Stimulated activated CD8-positive, alpha-beta memory T cell treated with anti-CD3 and anti-CD28 coated beads, Interleukin-15, amount 100 ng/mL, for 24 hours (primary cell): ENCODE data around the gene UBA7.

Source experiments
- DNase-seq: peaks from one replicate; pipeline ENCODE4 v3.0.0-alpha.2; 2020; ENCODE audit warnings: low read depth

The UBA7 gene

GRCh38 chr3:49804141-49805041 lies 9.4 kb downstream of the UBA7 start:
- no peak for DNase-seq

GRCh38 chr3:49803465-49804140 lies 10.2 kb downstream of the UBA7 start:
- no peak for DNase-seq

- peak; percentile 63 for DNase-seq
Measured at GRCh38 chr3:49802719-49803464, 10.9 kb downstream of the UBA7 start, which contains the start of gene INKA1. Gene INKA1 (plus strand): TSS chr3:49803261. CDS start chr3:49803393, 132 bp downstream.

- no peak for DNase-seq
Measured at GRCh38 chr3:49801160-49801559, 12.6 kb downstream of the UBA7 start.

GRCh38 chr3:49799761-49800160 lies 14.0 kb downstream of the UBA7 start, which contains the start of gene CDHR4:
Gene CDHR4 (minus strand): TSS chr3:49799873. CDS start chr3:49799812, 61 bp downstream.
- DNase-seq = no peak

- no peak for DNase-seq
Measured at GRCh38 chr3:49799105-49799504, 14.6 kb downstream of the UBA7 start.

- DNase-seq = no peak
Measured at GRCh38 chr3:49794926-49795905, 18.5 kb downstream of the UBA7 start.

GRCh38 chr3:49794431-49794830 lies 19.3 kb downstream of the UBA7 start:
- DNase-seq = no peak

- no peak for DNase-seq
Measured at GRCh38 chr3:49793486-49794085, 20.2 kb downstream of the UBA7 start.

GRCh38 chr3:49792371-49793150 lies 21.2 kb downstream of the UBA7 start:
- no peak for DNase-seq

- DNase-seq = no peak
Measured at GRCh38 chr3:49791571-49791970, 22.2 kb downstream of the UBA7 start.

- DNase-seq = no peak
Measured at GRCh38 chr3:49790626-49791411, 22.9 kb downstream of the UBA7 start.

GRCh38 chr3:49788056-49788455 lies 25.7 kb downstream of the UBA7 start:
- DNase-seq = no peak

- DNase-seq = no peak
Measured at GRCh38 chr3:49787536-49787935, 26.2 kb downstream of the UBA7 start.

GRCh38 chr3:49787182-49787464 lies 26.6 kb downstream of the UBA7 start:
- no peak for DNase-seq

GRCh38 chr3:49786357-49787181 lies 27.2 kb downstream of the UBA7 start, which contains the start of gene IP6K1:
Gene IP6K1 (minus strand): TSS chr3:49786542. CDS start chr3:49748040, 38,502 bp downstream.
- peak; percentile 98 for DNase-seq

GRCh38 chr3:49785565-49786356 lies 28.0 kb downstream of the UBA7 start:
- no peak for DNase-seq
